ENCODE measurements around the gene TCHP. TPM values are rescaled to one million over a fixed set of nuclear protein-coding genes. Genes with fewer than 3 reads are reported as not detected.

TCHP gene
- total RNA-seq, 1 donor from 2014 or later: 7.7 TPM

DNA sequence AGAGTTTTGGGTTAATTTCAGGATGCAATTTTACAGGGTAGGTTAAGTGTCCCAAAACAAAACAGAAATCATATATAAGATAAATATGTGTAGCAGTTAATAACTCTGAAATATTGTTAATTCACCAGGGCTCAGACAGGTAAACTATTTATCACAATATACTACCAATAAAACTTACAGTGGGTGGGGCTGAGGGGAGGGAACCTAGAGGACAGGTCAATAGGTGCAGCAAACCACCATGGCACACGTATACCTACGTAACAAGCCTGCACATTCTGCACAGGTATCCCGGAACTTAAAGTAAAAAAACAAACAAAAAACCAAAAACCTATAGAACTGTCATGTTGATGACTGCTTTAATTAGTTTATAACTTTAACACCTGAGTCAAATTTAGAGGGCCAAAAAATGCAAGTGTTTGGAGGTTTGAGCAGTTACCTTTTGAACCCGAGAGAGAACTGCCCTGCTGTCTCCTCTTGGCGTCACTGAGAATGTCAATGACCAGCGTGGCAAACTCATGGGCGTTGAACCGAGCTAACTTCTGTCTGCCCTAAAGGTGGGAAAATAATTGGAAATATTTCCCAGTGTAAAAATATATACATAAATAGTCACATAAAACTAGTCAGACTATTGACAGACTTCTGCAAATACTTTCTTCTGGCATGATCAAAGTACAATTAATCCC, 59.5 kb downstream of the TCHP start:
- peak; percentile 78 for DNase-seq (ENCODE audit: low spot score)
- peak; percentile 95 for ATAC-seq

GRCh38 chr12:109961201-109961600, 61.1 kb downstream of the TCHP start:
- DNase-seq (ENCODE audit: low spot score) (no peak), ATAC-seq (peak; percentile 23)

GRCh38 chr12:109961612-109962011, 61.5 kb downstream of the TCHP start:
- DNase-seq (ENCODE audit: low spot score) (no peak), ATAC-seq (no peak)

DNA sequence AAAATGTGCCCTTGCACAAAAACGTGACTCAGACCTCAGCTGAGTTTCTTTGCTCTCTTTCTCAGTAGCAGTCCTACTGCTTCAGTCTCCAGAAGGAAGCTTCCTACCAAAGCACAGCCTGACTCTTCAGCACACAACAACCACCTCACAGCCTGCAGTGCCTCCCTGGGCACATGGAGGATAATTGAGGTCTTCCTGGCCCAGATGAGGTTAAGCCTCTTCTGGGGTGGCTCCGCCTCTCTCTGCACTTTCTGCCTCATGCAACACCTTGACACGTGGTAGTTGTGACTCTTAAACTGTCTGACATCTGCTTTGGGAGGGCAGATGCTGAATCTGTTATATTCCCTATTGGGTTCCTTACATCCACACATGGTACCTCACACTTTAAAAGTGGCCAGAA, 62.3 kb downstream of the TCHP start:
- DNase-seq (ENCODE audit: low spot score) (no peak), ATAC-seq (no peak)

- DNase-seq (ENCODE audit: low spot score): no peak
- no peak for ATAC-seq
These were observed 63.3 kb downstream of the TCHP start for GRCh38 chr12:109963330-109963729.

- DNase-seq (ENCODE audit: low spot score): no peak
- no peak for ATAC-seq
These were observed 63.8 kb downstream of the TCHP start for GRCh38 chr12:109963743-109964429.

- ATAC-seq (no peak), DNase-seq (ENCODE audit: low spot score) (no peak)
These were observed 66.5 kb downstream of the TCHP start for GRCh38 chr12:109966546-109966945.

GRCh38 chr12:109967383-109968031, 67.4 kb downstream of the TCHP start:
- peak; percentile 65 for DNase-seq (ENCODE audit: low spot score)
- ATAC-seq: peak; percentile 90

Other genes with a start within 250 kb of the TCHP start
- 1.8 TPM for gene FAM222A, start 186.4 kb upstream of the TCHP start, total RNA-seq
- gene TRPV4, start 66.9 kb upstream of the TCHP start, total RNA-seq: 6.7 TPM
- gene GLTP, start 19.7 kb upstream of the TCHP start, total RNA-seq: 8.8 TPM
- 15.5 TPM for gene GIT2, start 96.1 kb downstream of the TCHP start, total RNA-seq
- gene ANKRD13A, start 99.2 kb downstream of the TCHP start, total RNA-seq: 16.6 TPM
- gene C12orf76, start 148.2 kb downstream of the TCHP start, total RNA-seq: 6.7 TPM
- 2.3 TPM for gene IFT81, start 224.1 kb downstream of the TCHP start, total RNA-seq

All from left lobe of liver (tissue), 2 donors.